Activated CD4-positive, alpha-beta T cell treated with anti-CD3 and anti-CD28 coated beads, Interleukin-2, amount 10 ng/mL, durations not matched to agents 7 days and 5 days (primary cell): Measurements from ENCODE around the gene LIFR. TPM values are rescaled to one million over a fixed set of nuclear protein-coding genes. Genes with fewer than 3 reads are reported as not detected.
A peak's percentile ranks its signal among the peaks of the same experiment; 100 is the strongest.
"Not testable (repeated sequence)": the region's sequence is repeated elsewhere in the genome, so short reads cannot be mapped to it uniquely, and the experiment has no call there.

ENCODE experiments used
- CTCF ChIA-PET: fragments of 350-600 bp; sonication (Branson Sonifier 250); formaldehyde crosslinking; loops from one replicate; lab custom pipeline; 2021; ENCODE audit warnings: antibody characterized with exemption; lab: Charles Lee
- POLR2A ChIA-PET: fragments of 350-600 bp; sonication (Branson Sonifier 250); formaldehyde crosslinking; loops from one replicate; lab custom pipeline; 2021; ENCODE audit warnings: antibody characterized with exemption; lab: Charles Lee
- DNase-seq: peaks from one replicate; pipeline ENCODE4 v3.0.0-alpha.2; 2020
- H3K27ac Mint-ChIP-seq: one replicate; pipeline ENCODE4 v1.8.0; 2021; ENCODE audit warnings: mild to moderate bottlenecking, moderate library complexity, mixed read lengths
- H3K27me3 Mint-ChIP-seq: one replicate; pipeline ENCODE4 v1.8.0; 2021; ENCODE audit warnings: mixed read lengths
- H3K36me3 Mint-ChIP-seq: one replicate; pipeline ENCODE4 v1.8.0; 2021; ENCODE audit warnings: low read depth, mixed read lengths
- H3K4me1 Mint-ChIP-seq: one replicate; pipeline ENCODE4 v1.8.0; 2021; ENCODE audit warnings: mixed read lengths
- H3K4me3 Mint-ChIP-seq: one replicate; pipeline ENCODE4 v1.8.0; 2021; ENCODE audit warnings: mild to moderate bottlenecking, moderate library complexity, mixed read lengths
- H3K9me3 Mint-ChIP-seq: one replicate; pipeline ENCODE4 v1.8.0; 2021; ENCODE audit warnings: mixed read lengths
- total RNA-seq, 2 experiments: library from RNA; stranded (reverse); gene quantifications; one replicate each; pipeline ENCODE4 v1.2.3, GENCODE V29; 2021

Gene LIFR, protein sequence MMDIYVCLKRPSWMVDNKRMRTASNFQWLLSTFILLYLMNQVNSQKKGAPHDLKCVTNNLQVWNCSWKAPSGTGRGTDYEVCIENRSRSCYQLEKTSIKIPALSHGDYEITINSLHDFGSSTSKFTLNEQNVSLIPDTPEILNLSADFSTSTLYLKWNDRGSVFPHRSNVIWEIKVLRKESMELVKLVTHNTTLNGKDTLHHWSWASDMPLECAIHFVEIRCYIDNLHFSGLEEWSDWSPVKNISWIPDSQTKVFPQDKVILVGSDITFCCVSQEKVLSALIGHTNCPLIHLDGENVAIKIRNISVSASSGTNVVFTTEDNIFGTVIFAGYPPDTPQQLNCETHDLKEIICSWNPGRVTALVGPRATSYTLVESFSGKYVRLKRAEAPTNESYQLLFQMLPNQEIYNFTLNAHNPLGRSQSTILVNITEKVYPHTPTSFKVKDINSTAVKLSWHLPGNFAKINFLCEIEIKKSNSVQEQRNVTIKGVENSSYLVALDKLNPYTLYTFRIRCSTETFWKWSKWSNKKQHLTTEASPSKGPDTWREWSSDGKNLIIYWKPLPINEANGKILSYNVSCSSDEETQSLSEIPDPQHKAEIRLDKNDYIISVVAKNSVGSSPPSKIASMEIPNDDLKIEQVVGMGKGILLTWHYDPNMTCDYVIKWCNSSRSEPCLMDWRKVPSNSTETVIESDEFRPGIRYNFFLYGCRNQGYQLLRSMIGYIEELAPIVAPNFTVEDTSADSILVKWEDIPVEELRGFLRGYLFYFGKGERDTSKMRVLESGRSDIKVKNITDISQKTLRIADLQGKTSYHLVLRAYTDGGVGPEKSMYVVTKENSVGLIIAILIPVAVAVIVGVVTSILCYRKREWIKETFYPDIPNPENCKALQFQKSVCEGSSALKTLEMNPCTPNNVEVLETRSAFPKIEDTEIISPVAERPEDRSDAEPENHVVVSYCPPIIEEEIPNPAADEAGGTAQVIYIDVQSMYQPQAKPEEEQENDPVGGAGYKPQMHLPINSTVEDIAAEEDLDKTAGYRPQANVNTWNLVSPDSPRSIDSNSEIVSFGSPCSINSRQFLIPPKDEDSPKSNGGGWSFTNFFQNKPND
- total RNA-seq: under 1 TPM in 1 of 2 experiments, not detected in 1; 0.12 TPM

GRCh38 chr5:38556599-38557307 is at the start of gene LIFR:
TSS of gene LIFR (minus strand) at chr5:38556646. CDS start at chr5:38530647, 25,999 bp downstream.
- no peak within 1 kb of the TSS for H3K27ac Mint-ChIP-seq
- POLR2A ChIA-PET: no interaction called here
- no peaks in the 10 kb centered on the region for H3K36me3 Mint-ChIP-seq
- no peaks in the 10 kb centered on the region for H3K9me3 Mint-ChIP-seq
- DNase-seq: peak; percentile 56
- CTCF ChIA-PET: no interaction called here
- peaks cover 76% of the 10 kb centered on the region for H3K27me3 Mint-ChIP-seq
- peak within 1 kb of the TSS; percentile 70 for H3K4me3 Mint-ChIP-seq
- H3K4me1 Mint-ChIP-seq: peaks cover 16% of the 10 kb centered on the region

- H3K9me3 Mint-ChIP-seq: no peaks in the 10 kb centered on the region
- ChIA-PET CTCF (no interaction called here), POLR2A (no interaction called here)
- H3K36me3 Mint-ChIP-seq: no peaks in the 10 kb centered on the region
- no peaks in the 10 kb centered on the region for H3K4me1 Mint-ChIP-seq
- no peak overlapping the region for H3K4me3 Mint-ChIP-seq
- H3K27ac Mint-ChIP-seq: no peak overlapping the region
- no peak for DNase-seq
- H3K27me3 Mint-ChIP-seq: peaks cover 9% of the 10 kb centered on the region
Observed at GRCh38 chr5:38605610-38606009, 49.2 kb upstream of the LIFR start.

- no peak for DNase-seq
- Mint-ChIP-seq H3K27me3 (peaks cover 14% of the 10 kb centered on the region), H3K36me3 (no peaks in the 10 kb centered on the region), H3K4me3 (no peak overlapping the region), H3K4me1 (no peaks in the 10 kb centered on the region), H3K9me3 (no peaks in the 10 kb centered on the region), H3K27ac (no peak overlapping the region)
- POLR2A ChIA-PET: no interaction called here
- CTCF ChIA-PET: no interaction called here
Observed at GRCh38 chr5:38603691-38604090, 47.2 kb upstream of the LIFR start.

DNA sequence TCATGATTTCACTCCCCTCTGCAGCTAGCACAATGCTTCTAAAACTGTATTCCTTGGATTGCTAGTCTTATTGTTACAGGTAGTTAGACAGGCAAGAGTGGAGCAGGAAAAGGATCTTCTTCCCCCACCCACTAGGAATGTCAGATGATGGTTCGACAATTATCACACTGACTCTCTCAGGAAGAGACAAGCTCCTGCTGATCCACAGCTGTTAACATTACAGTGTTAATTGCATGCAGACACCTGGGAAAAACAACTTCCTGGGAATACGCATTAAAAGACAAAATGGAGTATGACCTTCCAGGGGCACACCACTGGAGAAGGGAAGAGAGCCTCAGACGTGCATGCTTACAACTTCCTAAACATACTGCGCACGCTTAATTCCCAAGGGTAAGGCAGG is 46.2 kb upstream of the LIFR start:
- DNase-seq: no peak
- H3K27me3 Mint-ChIP-seq: peaks cover 14% of the 10 kb centered on the region
- CTCF ChIA-PET: no interaction called here
- no peaks in the 10 kb centered on the region for H3K36me3 Mint-ChIP-seq
- H3K27ac Mint-ChIP-seq: no peak overlapping the region
- H3K4me1 Mint-ChIP-seq: no peaks in the 10 kb centered on the region
- no peaks in the 10 kb centered on the region for H3K9me3 Mint-ChIP-seq
- POLR2A ChIA-PET: no interaction called here
- no peak overlapping the region for H3K4me3 Mint-ChIP-seq

- Mint-ChIP-seq H3K4me1 (no peaks in the 10 kb centered on the region), H3K9me3 (no peaks in the 10 kb centered on the region), H3K27ac (no peak overlapping the region), H3K27me3 (peaks cover 14% of the 10 kb centered on the region), H3K4me3 (no peak overlapping the region), H3K36me3 (no peaks in the 10 kb centered on the region)
- DNase-seq: no peak
- ChIA-PET POLR2A (no interaction called here), CTCF (no interaction called here)
Observed at GRCh38 chr5:38601863-38602298, 45.4 kb upstream of the LIFR start.

- Mint-ChIP-seq H3K36me3 (no peaks in the 10 kb centered on the region), H3K27me3 (peaks cover 14% of the 10 kb centered on the region), H3K27ac (no peak overlapping the region), H3K9me3 (no peaks in the 10 kb centered on the region), H3K4me3 (no peak overlapping the region), H3K4me1 (no peaks in the 10 kb centered on the region)
- CTCF ChIA-PET: no interaction called here
- POLR2A ChIA-PET: no interaction called here
- no peak for DNase-seq
Observed at GRCh38 chr5:38601133-38601862, 44.9 kb upstream of the LIFR start.

DNA sequence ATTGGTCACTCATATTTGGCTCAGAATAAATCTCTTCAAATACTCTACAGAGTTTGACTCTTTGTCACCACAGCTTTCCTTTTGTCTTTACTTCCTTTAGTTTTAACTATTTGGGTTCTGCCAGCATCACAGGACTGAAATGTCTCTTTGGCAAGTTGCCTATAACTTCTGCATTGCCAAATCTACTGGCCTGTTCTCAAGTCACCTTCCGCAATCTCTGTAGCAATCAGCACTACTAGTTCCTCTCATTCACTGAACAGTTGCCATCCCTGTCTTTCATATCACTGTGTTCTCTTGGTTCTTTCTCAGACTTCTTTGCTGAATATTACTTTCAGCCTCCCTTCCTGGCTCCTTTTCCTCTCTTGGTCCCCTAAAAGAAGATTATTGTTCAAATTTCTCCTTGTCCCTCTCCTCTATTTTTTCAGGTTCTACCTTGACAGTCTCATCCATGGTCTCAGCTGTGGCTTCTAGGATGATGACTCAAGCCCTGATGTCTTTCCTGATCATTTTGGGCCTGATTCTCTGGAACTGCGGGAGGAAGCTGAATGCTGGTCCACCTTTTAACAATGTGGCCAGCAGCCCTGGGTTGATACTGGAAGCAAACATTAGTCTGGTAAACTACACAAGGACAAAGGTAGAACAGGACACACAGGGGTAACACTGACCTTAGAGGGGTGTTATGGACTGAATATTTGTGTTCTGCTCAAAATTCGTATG is 44.0 kb upstream of the LIFR start:
- POLR2A ChIA-PET: no interaction called here
- H3K27ac Mint-ChIP-seq: no peak overlapping the region
- H3K4me1 Mint-ChIP-seq: no peaks in the 10 kb centered on the region
- H3K4me3 Mint-ChIP-seq: no peak overlapping the region
- CTCF ChIA-PET: interaction anchor here (0.7 kb wide), 1 partner anchor 96 kb away, joined by 3 read pairs; no protein-coding TSS in a partner anchor
- no peak for DNase-seq
- H3K27me3 Mint-ChIP-seq: peaks cover 9% of the 10 kb centered on the region
- H3K36me3 Mint-ChIP-seq: no peaks in the 10 kb centered on the region
- H3K9me3 Mint-ChIP-seq: no peaks in the 10 kb centered on the region

GRCh38 chr5:38599751-38600150 is 43.3 kb upstream of the LIFR start:
- H3K9me3 Mint-ChIP-seq, H3K4me3 Mint-ChIP-seq, POLR2A ChIA-PET, H3K4me1 Mint-ChIP-seq, DNase-seq, H3K36me3 Mint-ChIP-seq, H3K27ac Mint-ChIP-seq, H3K27me3 Mint-ChIP-seq, CTCF ChIA-PET: not testable (repeated sequence)

GRCh38 chr5:38598994-38599617 is 42.7 kb upstream of the LIFR start:
- ChIA-PET CTCF (no interaction called here), POLR2A (no interaction called here)
- H3K27ac Mint-ChIP-seq: no peak overlapping the region

GRCh38 chr5:38598296-38598993 is 42.0 kb upstream of the LIFR start:
- Mint-ChIP-seq H3K4me3 (no peak overlapping the region), H3K36me3 (no peaks in the 10 kb centered on the region), H3K27me3 (peaks cover 9% of the 10 kb centered on the region), H3K27ac (no peak overlapping the region), H3K9me3 (no peaks in the 10 kb centered on the region), H3K4me1 (no peaks in the 10 kb centered on the region)
- DNase-seq: no peak
- POLR2A ChIA-PET: no interaction called here
- CTCF ChIA-PET: interaction anchor here (0.7 kb wide), 1 partner anchor 146 kb away, joined by 3 read pairs; no protein-coding TSS in a partner anchor

More at GRCh38 chr5:38598994-38599617, 42.7 kb upstream of the LIFR start:
- Mint-ChIP-seq H3K27me3 (peaks cover 9% of the 10 kb centered on the region), H3K4me3 (no peak overlapping the region), H3K4me1 (no peaks in the 10 kb centered on the region), H3K9me3 (no peaks in the 10 kb centered on the region), H3K36me3 (no peaks in the 10 kb centered on the region)
- DNase-seq: no peak

- Mint-ChIP-seq H3K27me3 (peaks cover 5% of the 10 kb centered on the region), H3K36me3 (no peaks in the 10 kb centered on the region), H3K4me1 (no peaks in the 10 kb centered on the region), H3K27ac (no peak overlapping the region), H3K9me3 (no peaks in the 10 kb centered on the region), H3K4me3 (no peak overlapping the region)
- POLR2A ChIA-PET: no interaction called here
- CTCF ChIA-PET: no interaction called here
- DNase-seq: no peak
Observed at GRCh38 chr5:38596981-38597380, 40.5 kb upstream of the LIFR start.
